AG08395 (cell line): ENCODE data around the gene FBP1.
"Not testable (repeated sequence)": the region's sequence is repeated elsewhere in the genome, so short reads cannot be mapped to it uniquely, and the experiment has no call there.

ENCODE experiments used
- DNase-seq: peaks from one replicate; pipeline ENCODE4 v3.0.0; 2012; ENCODE audit warnings: mixed read lengths, low spot score

The FBP1 gene

DNA sequence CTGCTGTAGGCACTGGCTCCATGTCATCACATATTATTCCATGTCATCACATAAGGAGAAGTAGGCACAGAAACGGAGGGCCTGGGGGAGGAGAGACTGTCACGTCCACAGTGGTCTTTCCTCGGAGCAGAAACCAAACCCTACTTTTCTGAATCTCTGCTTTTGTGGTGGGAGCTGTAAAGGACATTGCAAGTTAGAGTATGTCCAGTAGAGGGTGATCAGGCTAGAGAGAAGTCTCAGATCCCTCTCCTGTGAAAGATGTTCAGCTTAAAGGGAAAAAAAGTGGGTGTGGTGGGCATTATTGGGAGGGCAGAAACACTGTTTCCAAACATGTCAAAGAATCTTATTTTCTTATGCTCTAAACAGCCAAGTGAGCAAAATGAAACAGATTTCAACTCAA, 26.3 kb downstream of the FBP1 start:
- no peak for DNase-seq

DNA sequence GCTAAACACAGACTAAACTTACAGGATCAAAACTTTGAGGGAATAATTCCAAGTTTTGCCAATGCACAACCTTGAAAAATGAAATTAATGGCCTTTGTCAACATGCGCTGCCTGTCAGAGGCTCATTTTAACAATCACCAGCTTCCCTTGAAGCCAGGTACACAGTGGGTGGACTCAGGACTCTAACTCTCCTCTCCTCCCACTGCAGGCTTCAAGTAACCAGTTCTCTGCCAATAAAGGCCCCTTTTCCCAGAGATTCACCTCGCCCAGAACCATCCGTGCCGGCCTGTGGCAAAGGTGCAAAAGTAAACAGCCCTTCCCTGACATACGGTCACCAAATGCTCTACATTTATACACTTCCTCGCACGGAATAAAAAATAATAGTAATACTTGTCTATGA, 27.2 kb downstream of the FBP1 start:
- no peak for DNase-seq

DNA sequence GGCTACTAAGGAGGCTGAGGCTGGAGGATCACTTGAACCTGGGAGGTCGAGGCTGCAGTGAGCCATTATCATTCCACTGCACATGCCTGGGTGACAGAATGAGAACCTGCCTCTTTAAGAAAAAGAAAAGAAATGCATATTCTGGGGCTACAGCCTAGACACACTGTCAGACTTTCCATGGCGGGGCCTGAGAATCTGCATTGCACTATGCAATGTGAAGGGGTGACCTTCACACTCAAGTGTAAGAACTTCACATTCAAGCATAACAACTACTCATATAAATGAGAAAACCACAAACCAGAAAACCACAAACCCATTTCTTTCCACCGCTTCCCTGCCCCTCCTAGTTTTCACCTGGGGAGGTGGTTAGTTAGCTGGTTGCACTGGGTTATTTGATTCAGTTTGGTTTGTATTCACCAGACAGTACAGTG, 27.7 kb downstream of the FBP1 start:
- no peak for DNase-seq

DNA sequence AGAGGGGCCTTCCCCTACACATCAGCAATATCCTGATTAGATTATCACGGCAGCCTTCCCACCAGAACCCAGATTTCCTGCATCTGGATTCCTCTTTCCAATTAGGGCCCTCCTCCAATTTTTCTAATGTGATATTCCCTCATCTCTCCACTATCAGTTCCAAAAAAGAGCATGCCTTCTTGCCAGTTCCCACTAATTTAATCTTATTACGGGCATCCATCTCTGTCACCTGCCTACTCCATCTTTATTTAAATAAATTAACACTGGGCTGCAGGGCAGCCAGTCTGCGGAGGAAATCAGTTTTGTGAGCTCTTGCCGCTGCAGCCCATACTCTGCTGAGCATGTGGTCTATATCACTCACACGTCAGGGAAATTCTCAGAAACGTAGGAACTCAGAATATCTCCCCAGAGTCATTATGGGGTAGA, 29.1 kb downstream of the FBP1 start:
- DNase-seq, result no peak

DNA sequence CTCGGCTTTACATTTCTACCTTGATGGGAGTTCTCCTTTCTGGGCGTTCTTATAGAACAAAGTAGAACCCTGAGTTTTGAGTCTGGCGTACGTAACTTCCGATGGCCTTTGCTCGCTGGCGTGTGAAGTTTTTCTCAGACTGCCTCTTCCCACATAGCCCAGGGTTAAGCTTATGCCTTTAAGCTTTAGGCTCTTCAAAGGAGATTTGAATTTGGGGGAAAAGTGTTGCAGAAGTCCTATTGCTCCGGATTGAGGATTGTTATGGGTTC, 32.0 kb downstream of the FBP1 start:
- no peak for DNase-seq

DNA sequence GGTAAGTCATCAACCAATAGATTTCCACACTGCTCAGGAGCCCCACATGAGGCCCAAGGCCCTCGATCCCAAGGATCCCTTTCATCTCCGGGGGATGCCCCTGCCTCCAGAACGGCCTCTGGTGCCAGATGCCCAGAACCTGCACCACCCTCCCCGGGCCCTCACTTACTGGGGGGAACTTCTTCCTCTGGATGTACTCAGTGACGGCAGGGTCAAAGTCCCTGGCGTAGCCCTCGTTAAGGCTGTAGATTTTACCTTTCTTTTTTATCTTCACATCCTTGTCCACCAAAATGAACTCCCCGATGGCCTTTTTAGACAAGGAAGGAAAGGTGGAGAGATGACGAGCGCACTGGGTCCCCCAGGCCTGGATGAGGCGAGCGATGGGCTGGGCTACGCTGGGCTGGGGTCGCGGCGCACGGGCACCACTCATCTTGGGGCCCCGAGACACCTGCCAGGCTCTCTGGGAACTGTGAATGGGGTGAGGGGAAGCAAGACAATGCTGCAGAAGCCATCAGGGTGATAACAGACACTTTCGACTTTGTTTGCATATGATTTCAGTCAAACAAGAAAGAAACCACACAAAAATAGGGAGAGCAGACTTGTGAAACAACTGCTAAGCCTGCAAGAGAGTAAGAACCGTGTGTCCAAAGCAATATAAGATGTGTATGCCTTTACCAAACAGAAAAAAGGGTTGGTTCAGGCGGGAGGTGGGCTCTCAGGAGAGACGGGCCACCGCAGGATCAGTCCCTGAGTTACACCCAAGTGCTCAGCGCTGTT, 32.5 kb downstream of the FBP1 start:
- no peak for DNase-seq

DNA sequence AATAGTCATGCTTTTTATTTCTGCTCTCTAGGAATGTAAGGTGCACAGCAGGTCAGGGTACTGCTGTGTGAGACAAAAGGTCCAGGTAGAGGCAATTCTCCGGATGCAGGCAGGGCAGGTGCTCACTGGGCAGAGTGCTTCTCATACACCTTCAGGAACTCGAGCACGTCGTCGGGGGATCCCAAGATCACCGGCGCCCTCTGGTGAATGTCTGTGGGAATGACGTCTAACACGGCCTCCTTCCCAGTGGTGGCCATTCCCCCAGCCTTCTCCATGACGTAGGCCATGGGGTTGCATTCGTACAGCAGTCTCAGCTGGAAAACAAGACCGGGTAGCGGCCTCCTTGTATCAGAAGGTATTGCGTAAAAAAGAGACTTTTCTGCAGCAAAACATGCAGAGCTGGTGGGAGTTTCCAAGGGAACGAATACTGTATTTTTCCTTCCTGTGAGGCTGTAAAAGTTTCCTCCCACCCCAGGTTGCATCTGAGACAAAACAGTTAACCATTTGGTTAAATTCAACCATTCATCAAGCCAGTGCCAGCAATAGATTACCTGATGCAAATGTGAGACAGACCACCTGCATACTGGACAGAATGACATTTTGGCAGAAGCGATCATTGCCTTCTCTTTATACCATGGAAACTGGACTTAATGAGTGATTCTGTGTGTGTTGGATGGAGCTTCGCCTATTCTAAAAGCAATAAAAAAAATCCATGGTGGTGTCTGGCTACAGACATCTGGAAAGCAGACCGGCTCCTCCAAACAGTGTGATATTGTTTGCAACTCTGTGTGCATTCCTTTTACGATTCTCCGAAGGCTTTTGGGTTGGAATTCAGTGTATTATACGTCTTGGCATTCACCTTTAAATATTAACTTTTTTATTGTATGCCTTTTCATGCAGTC, 35.8 kb downstream of the FBP1 start:
- DNase-seq, result peak; percentile 90

DNA sequence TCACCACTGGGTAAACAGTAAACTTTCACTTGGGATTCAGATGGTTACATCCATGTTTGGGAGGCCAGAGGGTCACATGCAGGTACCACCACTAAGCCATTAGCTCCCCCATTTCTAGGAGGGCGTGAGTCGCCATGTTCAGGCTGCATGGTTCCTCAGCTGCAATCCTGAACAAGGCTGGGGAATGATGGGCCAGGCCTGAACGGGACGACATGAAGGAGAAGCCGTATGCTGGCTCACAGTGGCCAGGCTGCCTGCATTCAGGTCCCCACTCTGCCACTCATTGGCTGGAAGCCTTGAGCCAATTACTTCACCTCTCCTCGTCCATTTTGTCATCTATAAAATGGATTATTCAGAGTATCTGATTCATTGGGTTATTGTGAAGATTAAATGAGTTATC, 36.7 kb downstream of the FBP1 start:
- no peak for DNase-seq

DNA sequence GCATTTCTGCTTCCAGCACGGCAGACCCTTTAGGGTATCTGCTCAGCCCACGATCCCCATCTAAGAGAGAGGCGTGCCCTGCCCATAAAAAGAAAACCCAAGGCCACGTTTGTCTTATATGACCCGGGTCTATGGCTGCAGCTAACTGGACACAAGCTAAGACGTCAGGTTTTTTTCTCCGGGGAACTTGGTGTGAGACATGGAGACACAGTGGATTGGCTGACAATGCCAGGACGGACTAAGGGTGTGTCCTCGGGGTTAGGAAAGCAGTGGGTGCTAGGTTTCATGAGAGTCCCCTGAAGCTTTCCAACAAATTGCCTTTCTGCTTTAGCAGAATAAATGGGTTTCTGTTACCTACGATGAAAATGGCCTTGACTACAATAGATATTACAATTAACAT, 38.6 kb downstream of the FBP1 start:
- DNase-seq, result no peak

DNA sequence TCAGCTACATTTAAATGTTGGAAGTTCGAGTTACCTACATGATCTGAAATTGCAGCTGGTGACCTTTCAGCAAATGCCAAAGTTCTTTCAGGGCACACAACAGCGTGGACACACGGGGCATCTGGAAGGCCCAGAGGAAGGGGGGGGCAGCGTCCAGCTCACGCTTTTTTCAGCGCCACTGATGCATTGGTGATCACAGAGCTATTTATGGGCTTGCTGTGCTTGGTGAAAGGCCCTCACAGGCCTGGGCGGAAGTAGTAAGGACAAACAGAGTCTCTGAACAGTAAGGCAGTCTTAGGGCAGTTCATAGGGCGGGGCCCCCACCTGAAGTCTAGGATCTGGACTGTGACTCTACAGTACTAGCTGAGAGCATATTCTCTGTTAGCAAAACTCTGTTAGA, 39.1 kb downstream of the FBP1 start:
- no peak for DNase-seq

DNA sequence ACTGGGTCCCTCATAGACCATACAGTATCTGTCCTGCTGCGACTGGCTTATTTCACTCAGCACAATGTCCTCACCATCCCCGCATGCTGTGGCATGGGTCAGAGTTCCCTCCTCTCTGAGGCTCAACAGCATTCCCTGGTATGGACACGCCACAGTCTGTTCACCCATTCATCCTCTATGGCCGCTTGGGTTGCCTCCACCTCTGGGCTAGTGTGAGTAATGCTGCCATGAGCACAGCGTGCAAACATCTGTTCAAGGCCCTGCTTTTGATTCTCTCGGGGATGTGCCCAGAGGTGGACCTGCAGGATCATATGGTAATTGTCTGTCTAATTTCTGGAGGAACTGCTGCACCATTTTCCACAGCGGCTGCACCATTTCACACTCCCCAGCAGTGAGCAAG, 40.2 kb downstream of the FBP1 start:
- no peak for DNase-seq

DNA sequence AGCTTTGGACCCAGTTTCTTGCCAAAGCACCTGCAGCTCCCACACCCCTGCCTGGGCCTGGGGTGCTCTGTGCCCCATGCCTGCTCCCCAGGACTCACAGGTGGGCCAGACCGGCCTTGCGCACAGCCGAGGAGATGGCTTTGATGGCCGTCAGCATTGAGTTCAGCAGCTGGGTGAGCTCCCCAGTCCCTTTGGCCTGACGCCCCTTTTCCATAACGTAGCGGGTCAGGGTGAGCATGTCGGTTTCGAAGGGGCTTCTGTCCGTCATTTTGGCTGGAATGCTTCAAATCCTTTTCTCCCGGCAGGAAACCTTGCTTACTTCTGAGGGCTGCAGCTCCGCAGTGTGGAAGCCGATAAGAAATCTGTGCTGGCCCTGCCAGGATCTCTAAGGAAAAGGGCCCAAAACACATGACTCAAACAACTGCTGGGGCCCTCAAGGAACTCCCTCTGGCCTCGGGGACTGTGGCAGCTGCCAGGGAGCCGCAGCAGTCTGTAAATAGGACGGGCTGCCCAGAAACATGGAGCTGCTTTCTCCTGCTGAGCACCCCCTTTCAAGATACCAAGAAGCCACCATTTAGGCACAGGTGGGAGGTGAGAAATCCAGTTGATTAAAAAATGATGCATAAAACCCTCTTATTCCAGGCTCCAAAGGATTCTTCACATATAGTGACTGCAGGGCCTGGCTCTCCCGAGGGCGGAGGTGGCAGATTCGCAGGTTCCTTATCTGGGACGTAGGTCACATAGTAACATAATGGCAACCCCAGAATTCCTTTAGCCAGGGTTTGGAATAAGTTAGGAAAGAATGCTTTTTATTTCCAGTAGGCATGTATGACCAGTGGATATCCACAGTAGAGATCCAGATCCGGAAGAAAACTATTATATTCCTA, 45.6 kb downstream of the FBP1 start, which contains the start of gene FBP2:
Gene FBP2 (minus strand): TSS at position 366 of the 887 bp plus-strand sequence. CDS start 98 bp downstream, at position 268.
- no peak for DNase-seq

DNA sequence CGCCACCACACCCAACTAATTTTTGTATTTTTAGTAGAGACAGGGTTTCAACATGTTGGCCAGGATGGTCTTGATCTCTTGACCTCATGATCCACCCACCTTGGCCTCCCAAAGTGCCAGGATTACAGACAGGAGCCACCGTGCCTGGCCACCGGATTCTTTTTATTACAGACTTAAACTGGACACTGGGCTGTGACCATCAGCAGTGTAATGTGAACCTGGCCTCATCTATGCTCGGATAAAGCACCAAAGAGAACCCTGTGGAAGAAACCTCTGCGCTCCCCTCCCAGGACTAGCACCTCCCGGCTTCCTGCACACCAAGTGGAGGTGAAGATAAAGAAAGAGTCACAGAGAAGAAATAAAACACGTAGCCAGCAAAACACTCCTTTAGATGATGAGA, 46.6 kb downstream of the FBP1 start:
- not testable (repeated sequence) for DNase-seq

DNA sequence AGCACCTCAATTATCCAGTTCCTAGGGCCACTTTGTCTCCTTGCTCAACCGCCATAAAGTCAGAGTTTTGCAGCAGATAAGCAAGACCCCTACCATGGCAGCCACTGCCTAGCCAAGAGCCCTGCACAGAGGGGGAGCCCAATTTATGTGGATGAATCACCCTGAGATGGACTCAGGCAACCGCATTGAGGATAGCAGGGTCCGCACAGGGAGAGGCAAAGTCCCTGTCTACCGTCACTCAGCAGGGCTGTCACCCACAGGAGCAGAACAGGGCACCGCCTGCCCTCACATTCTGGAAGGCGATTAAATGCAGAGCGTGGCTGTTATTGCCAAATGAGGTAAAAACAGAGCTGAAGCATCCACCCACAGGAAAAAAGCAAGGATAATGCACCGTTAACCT, 47.4 kb downstream of the FBP1 start:
- no peak for DNase-seq

DNA sequence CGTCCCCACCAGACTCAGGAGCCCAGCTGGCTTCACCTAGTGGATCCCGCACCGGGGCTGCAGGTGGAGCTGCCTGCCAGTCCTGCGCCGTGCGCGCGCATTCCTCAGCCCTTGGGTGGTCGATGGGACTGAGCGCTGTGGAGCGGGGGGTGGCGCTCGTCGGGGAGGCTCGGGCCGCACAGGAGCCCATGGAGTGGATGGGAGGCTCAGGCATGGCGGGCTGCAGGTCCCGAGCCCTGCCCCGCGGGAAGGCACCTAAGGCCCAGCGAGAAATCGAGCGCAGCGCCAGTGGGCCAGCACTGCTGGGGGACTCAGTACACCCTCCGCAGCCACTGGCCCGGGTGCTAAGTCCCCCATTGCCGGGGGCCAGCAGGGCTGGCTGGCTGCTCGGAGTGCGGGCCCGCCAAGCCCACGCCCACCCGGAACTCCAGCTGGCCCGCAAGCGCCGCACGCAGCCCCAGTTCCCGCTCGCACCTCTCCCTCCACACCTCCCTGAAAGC, 48.2 kb downstream of the FBP1 start:
- DNase-seq, result not testable (repeated sequence)

DNA sequence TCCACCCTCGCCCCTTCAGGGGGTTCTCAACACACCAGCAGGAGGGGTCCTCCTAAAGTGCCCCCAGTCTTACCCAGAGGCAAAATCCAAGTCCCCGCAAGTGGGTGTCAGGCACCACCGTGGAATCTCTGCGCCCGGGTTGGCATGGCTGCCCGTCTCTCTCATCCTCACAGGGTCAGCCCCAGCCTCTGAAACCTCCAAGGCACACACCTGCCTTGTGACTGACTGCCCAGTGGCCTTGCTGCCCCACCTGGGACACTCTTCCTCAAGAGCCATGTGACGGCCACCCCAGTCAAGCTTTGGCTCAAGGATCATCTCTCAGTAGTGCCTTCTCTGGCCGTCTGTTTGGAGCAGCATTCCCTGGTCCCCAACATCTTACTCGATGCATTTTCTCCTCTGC, 50.6 kb downstream of the FBP1 start:
- DNase-seq, result no peak

DNA sequence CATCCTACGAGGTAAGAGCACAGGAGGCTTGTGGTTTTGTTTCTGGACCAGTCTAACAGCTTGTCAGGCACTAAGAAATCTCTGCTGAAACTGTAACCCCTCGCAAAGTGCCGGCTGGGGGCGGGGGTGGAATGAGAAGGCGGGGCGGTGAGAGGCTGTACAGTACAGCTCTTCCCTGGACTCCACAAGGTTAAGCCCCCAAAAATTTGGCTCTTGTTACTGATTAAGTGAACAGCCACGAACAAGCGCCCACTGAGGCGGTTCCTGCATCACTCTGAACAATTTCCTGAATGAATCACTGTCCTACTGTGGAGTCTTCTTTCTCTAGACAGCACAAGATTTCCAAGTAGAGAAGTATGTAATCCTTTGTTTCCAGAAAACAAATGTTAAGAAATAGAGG, 52.5 kb downstream of the FBP1 start:
- peak; percentile 19 for DNase-seq

DNA sequence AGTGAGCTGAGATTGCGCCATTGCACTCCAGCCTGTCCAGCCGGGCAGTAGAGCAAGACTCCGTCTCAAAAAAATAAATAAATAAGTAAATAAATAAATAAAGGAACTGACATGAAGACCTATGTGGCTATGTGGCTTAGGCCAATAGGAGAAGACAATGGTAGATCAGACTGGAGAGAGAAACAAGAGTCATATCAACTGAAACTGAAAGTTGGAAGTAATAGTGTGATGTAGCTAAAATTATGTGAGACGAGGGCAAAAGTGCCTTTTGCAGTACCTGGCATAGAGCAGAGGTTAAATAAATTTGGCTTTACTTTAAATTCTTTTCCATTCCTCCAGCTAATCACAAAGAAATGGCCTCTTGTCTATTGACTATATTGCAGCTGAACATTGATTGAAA, 53.0 kb downstream of the FBP1 start:
- DNase-seq, result no peak

DNA sequence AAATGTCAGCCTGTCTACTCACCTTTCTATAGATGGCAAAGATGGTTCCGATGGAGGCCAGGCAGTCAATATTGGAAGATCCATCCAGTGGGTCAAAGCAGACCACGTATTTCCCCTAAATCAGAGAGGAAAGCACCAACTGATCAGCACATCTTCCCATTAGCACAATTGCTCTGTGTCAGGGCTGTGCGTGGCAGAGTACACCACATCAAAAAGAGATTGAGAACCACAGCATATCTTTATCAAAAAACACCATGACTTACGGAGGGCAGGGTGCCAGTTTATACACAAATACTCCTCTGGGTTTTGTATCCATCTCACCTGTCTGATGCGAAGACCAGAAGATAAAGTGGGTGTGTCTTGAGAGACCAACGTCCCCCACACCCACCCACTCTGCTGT, 54.8 kb downstream of the FBP1 start:
- DNase-seq, result no peak

DNA sequence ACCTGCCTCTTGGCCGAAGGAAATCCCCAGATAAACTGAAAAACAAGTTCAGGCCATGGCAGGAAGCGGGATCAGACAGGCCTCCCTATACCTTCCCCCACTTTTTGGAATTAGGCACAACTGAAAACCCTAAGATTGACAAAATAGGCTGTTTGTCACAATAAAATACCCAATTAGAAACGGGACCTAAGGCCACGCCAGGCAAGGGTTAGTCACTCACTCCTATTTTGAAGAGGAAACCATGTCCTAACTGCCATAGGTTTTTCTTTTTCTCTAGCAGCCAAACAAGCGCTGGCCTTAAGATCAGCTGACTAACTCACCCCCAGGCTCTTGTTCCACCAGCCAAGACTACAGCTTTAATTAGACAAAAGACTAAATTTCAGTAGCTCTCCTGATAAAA, 57.6 kb downstream of the FBP1 start:
- DNase-seq, result no peak

DNA sequence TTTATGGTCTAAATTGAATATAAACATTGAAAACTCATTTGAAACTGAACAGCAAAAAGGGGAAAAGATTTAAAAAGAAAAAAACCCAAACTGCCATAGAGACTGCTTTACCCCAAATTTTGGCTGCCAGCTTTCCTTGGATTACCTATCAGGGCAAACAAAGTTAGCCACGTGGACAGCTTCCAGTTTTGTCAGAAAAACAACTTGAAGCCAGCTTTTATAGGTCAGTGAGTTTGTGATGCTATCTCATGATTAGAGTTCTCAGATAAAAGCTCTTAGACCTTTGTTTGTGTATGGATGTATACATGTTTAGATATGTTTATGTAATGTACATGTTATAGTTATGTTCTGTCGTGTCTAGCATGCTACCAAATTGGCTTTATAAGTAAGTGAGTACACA, 61.7 kb downstream of the FBP1 start:
- no peak for DNase-seq

DNA sequence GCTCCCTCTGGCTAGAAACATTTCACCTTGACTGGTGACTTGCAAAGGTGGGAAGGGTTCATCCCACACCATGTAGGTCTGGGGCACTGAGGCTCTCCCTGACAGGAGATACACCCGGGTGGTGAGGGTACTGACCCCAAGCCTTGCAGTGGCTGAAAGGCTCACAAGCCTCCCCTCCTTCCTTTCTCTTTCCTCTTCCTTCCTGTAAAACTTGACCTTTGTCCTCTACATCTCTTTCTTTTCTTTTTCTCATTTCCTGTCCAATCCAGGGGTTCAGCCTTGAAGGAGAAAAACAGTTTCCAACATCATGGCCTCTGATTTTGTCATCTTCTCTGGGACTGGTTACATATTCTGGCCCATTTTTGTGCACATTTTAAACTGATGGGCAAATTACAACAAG, 62.3 kb downstream of the FBP1 start:
- DNase-seq, result no peak
